Kidney (tissue), 14 donors: ENCODE measurements around the gene UVSSA. TPM values are rescaled to one million over a fixed set of nuclear protein-coding genes. Genes with fewer than 3 reads are reported as not detected.

Experiments
- DNase-seq, 5 donors: peaks; one replicate each; pipeline ENCODE4 v3.0.0-alpha.2; 2013 to 2020
- FAIRE-seq: peaks from 2 replicates; lab custom pipeline; 2012; peaks lifted over from hg19 to GRCh38; lab: Jason Lieb, UNC
- H3K27ac ChIP-seq, 2 donors: one replicate each; pipeline ENCODE4 v1.7.0; 2013; ENCODE audit warnings: low read depth in 2 of 2, low read length in 2 of 2, inconsistent platforms in 1 of 2
- H3K27me3 ChIP-seq: one replicate; pipeline ENCODE4 v1.7.1; 2013; ENCODE audit warnings: low read length, inconsistent platforms; ENCODE audit not compliant: control insufficient read depth, insufficient read depth
- H3K36me3 ChIP-seq, 3 donors: one replicate each; pipeline versions ENCODE4 v1.7.0 to v1.7.1; 2013; ENCODE audit warnings: low read length in 3 of 3, control low read depth in 1 of 3, inconsistent platforms in 1 of 3; ENCODE audit not compliant: insufficient read depth in 3 of 3, control insufficient read depth in 2 of 3
- H3K4me1 ChIP-seq, 3 donors: one replicate each; pipeline versions ENCODE4 v1.7.0 to v1.7.1; 2013; ENCODE audit warnings: low read length in 3 of 3, inconsistent platforms in 1 of 3, low read depth in 1 of 3; ENCODE audit not compliant: control insufficient read depth in 2 of 3, insufficient read depth in 2 of 3
- H3K4me3 ChIP-seq, 3 donors: one replicate each; pipeline versions ENCODE4 v1.7.0 to v1.8.1; 2013; ENCODE audit warnings: low read length in 3 of 3, control low read depth in 1 of 3, inconsistent platforms in 1 of 3
- H3K9ac ChIP-seq, 3 donors: one replicate each; pipeline versions ENCODE4 v1.7.0 to v1.7.1; 2013; ENCODE audit warnings: low read length in 3 of 3, control low read depth in 1 of 3, inconsistent platforms in 1 of 3
- H3K9me3 ChIP-seq, 3 donors: one replicate each; pipeline versions ENCODE4 v1.7.0 to v1.7.1; 2013; ENCODE audit warnings: low read length in 3 of 3, control low read depth in 1 of 3, inconsistent platforms in 1 of 3; ENCODE audit not compliant: control insufficient read depth in 2 of 3, insufficient read depth in 1 of 3
- CTCF ChIP-seq: IDR thresholded peaks from 3 replicates; pipeline ENCODE4 v1.5.1; 2012; ENCODE audit warnings: mild to moderate bottlenecking, moderate library complexity, borderline replicate concordance; ENCODE audit not compliant: insufficient read depth; ENCODE audit errors: extremely low read depth
- intact Hi-C: fragments of 100-400 bp; cut with DNase I; formaldehyde crosslinking; loops from one replicate; pipeline ENCODE4 v1.11.1; 2022
- polyA plus RNA-seq: library from polyadenylated mRNA; stranded (reverse); fragments of 350-450 nt; fragmentation: Illumina TruSeq; extraction: RNeasy Lipid Tissue Mini Kit (QIAGEN cat#74804); gene quantifications from one replicate; pipeline ENCODE4 v1.2.3, GENCODE V29; 2014; ENCODE audit warnings: low read depth, low replicate concordance; ENCODE audit not compliant: insufficient read depth
- total RNA-seq: library from RNA; stranded (reverse); fragmentation: NEBNext Ultra II Directional; extraction: Animal tissue kit (Norgen Biotek cat#: 25700); gene quantifications from one replicate; pipeline ENCODE4 v1.2.1, GENCODE V29; 2021
- donor health status: control.
- donor health status: control.
- donor health status: control.
- donor health status: control.
- donor health status: control.
- donor health status: DM: yes; HTN: yes; CAD: no.
- donor health status: Normal renal cell carcinoma (clear cell type).

Gene UVSSA
- total and polyA plus RNA-seq, 2 donors from 2014 or later: 5.2 to 32.5 TPM

DNA sequence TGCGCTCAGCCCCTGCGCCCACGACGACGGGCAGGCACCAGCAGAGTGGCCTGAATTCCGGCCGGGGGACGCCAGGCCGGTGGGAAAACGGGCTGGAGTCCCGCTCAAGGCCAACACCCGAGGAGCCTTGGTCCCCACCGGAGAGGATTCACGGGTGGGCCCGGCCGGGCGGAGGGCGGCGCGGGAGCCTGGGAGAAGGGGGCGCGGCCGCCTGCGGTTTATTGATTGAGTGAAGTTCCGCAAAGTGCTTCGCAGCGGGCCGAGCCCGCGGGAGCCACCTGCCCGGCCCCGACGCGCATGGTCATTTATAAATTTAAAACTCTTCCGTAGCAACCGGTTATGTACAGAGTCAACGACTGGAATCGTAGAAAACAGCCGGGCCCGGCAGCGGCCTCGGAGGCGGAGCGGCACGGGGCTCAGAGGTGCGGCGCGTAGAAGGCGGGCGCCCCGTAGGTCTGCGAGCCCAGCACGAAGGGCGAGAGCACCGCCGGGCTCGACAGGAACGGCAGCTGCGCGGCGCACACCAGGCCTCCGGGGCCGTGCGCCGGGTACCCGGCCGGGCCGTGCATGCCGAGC, 55.6 kb downstream of the UVSSA start:
- H3K4me3 ChIP-seq: no peak overlapping the region
- DNase-seq: peak in 4 of 5 donors; percentile 12 to 64 (median 20)
- TF ChIP-seq CTCF: no peak
- H3K36me3 ChIP-seq: no peaks in the 10 kb centered on the region
- FAIRE-seq: no peak
- H3K9ac ChIP-seq: no peak overlapping the region
- H3K9me3 ChIP-seq: peaks cover 0 to under 1% (median 0%) of the 10 kb centered on the region in 3 donors
- intact Hi-C loops: no loop called here
- H3K27ac ChIP-seq: no peak overlapping the region
- peaks cover 0 to 4% (median 0%) of the 10 kb centered on the region in 3 donors for H3K4me1 ChIP-seq
- H3K27me3 ChIP-seq: peaks cover 14% of the 10 kb centered on the region

- no peak for FAIRE-seq
- intact Hi-C loops: no loop called here
Measured at GRCh38 chr4:1403177-1403583, 56.2 kb downstream of the UVSSA start.

DNA sequence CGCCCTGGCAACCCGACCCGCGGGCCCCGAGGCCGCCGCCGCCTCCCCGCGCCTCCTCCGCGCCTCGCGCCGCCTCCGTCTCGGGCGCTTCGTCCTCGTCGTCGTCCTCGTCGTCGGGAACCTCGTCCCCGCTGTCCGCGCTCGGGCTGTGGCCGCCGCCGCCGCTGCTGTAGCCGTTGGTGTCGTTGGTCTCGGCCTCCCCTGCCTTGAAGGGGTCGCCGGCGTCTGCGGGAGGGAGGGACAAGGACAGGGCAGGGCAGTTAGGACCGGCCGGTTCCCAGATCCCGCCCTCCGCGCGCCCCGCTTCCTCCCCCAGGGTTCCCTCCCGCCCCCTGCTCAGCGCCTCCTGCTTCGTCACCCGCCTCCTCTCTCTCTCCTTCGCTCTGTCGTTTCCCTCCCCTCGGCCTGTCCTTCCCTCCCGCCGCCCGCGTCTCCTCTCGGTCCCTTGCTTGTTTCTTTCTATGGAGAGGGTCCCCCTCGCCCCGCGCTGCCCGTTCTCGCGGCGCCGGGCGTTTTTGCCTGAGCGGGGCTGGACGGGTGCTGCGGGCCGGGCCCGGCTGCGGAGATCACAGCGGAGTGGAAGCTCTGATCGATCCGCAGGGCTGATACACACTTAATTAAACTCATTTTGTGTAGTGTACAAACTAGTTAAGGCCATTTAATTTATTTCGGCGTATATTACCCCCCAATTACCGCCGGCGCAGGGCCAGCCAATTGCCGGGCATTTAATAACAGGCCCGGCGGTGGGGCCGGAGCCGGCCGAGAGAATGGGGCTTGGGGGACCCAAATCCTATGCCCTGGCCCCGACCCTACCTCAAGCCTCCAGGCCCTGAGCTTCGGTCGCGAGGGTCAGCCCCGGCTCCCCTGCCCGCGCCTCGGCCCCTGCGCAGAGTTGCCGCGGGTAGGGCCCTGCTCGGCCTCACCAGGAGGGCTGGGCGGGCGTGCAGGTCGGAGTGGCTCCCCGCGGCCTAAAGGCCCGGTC, 56.9 kb downstream of the UVSSA start:
- DNase-seq (peak in 4 of 5 donors; percentile 9 to 74 (median 26)), FAIRE-seq (no peak)
- intact Hi-C loops: no loop called here
- no peaks in the 10 kb centered on the region for H3K36me3 ChIP-seq
- H3K4me3 ChIP-seq: no peak overlapping the region
- H3K4me1 ChIP-seq: peaks cover 0 to 4% (median 0%) of the 10 kb centered on the region in 3 donors
- no peak overlapping the region for H3K27ac ChIP-seq
- peaks cover 24% of the 10 kb centered on the region for H3K27me3 ChIP-seq
- H3K9ac ChIP-seq: no peak overlapping the region
- no peak for TF ChIP-seq CTCF
- H3K9me3 ChIP-seq: no peaks in the 10 kb centered on the region

More at GRCh38 chr4:1403177-1403583, 56.2 kb downstream of the UVSSA start:
- Histone ChIP-seq H3K9ac (no peak overlapping the region), H3K36me3 (no peaks in the 10 kb centered on the region), H3K4me3 (no peak overlapping the region), H3K27me3 (peaks cover 17% of the 10 kb centered on the region), H3K9me3 (no peaks in the 10 kb centered on the region), H3K4me1 (peaks cover 0 to 4% (median 0%) of the 10 kb centered on the region in 3 donors), H3K27ac (no peak overlapping the region)
- TF ChIP-seq CTCF: no peak
- DNase-seq: peak in 3 of 5 donors; percentile 10 to 54 (median 29)
